ENCODE measurements around the gene VEPH1.

The VEPH1 gene

GRCh38 chr3:157387708-157388435 lies 115.3 kb downstream of the VEPH1 start:
- no peaks in the 10 kb centered on the region for H3K36me3 ChIP-seq (ENCODE audit: control insufficient read depth, insufficient read depth, low read length)
- no peaks in the 10 kb centered on the region for H3K27me3 ChIP-seq (ENCODE audit: control insufficient read depth, insufficient read depth, low read length)
- no peak overlapping the region for H3K4me3 ChIP-seq (ENCODE audit: low read depth, low read length)
- H3K4me1 ChIP-seq (ENCODE audit: control insufficient read depth, insufficient read depth, low read length): no peaks in the 10 kb centered on the region
- H3K27ac ChIP-seq (ENCODE audit: low read depth, low read length): no peak overlapping the region
- H3K9me3 ChIP-seq (ENCODE audit: control insufficient read depth, insufficient read depth, low read depth, low read length): no peaks in the 10 kb centered on the region
- H3K9ac ChIP-seq (ENCODE audit: low read length): no peak overlapping the region

- no peaks in the 10 kb centered on the region for H3K36me3 ChIP-seq (ENCODE audit: control insufficient read depth, insufficient read depth, low read length)
- no peak overlapping the region for H3K4me3 ChIP-seq (ENCODE audit: low read depth, low read length)
- H3K27me3 ChIP-seq (ENCODE audit: control insufficient read depth, insufficient read depth, low read length): no peaks in the 10 kb centered on the region
These were observed 118.7 kb downstream of the VEPH1 start for GRCh38 chr3:157384491-157384890.

GRCh38 chr3:157384031-157384430 lies 119.2 kb downstream of the VEPH1 start:
- no peaks in the 10 kb centered on the region for H3K9me3 ChIP-seq (ENCODE audit: control insufficient read depth, insufficient read depth, low read depth, low read length)
- H3K36me3 ChIP-seq (ENCODE audit: control insufficient read depth, insufficient read depth, low read length): no peaks in the 10 kb centered on the region
- no peaks in the 10 kb centered on the region for H3K27me3 ChIP-seq (ENCODE audit: control insufficient read depth, insufficient read depth, low read length)
- H3K4me1 ChIP-seq (ENCODE audit: control insufficient read depth, insufficient read depth, low read length): no peaks in the 10 kb centered on the region
- H3K9ac ChIP-seq (ENCODE audit: low read length): no peak overlapping the region
- H3K27ac ChIP-seq (ENCODE audit: low read depth, low read length): no peak overlapping the region
- H3K4me3 ChIP-seq (ENCODE audit: low read depth, low read length): no peak overlapping the region

More at GRCh38 chr3:157384491-157384890, 118.7 kb downstream of the VEPH1 start:
- H3K27ac ChIP-seq (ENCODE audit: low read depth, low read length): no peak overlapping the region
- no peaks in the 10 kb centered on the region for H3K9me3 ChIP-seq (ENCODE audit: control insufficient read depth, insufficient read depth, low read depth, low read length)
- H3K4me1 ChIP-seq (ENCODE audit: control insufficient read depth, insufficient read depth, low read length): no peaks in the 10 kb centered on the region
- H3K9ac ChIP-seq (ENCODE audit: low read length): no peak overlapping the region

DNA sequence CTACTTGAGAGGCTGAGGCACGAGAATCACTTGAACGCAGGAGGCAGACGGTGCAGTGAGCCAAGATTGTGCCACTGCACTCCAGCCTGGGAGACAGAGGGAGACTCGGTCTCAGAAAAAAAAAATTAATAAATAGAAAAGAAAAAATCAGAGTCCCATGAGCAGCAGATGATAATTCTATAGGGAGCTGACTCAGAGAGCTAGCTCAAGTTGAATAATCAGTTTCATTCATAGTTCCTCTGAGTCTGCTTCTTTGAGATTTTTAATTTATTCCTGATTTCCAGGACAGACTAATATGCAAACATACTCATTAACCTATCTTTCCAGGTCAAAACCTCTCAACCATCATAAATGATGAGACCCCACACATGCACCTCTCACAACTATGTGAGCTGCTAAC lies 121.6 kb downstream of the VEPH1 start:
- Histone ChIP-seq H3K4me3 (ENCODE audit: low read depth, low read length) (no peak overlapping the region), H3K9ac (ENCODE audit: low read length) (no peak overlapping the region), H3K36me3 (ENCODE audit: control insufficient read depth, insufficient read depth, low read length) (no peaks in the 10 kb centered on the region)

DNA sequence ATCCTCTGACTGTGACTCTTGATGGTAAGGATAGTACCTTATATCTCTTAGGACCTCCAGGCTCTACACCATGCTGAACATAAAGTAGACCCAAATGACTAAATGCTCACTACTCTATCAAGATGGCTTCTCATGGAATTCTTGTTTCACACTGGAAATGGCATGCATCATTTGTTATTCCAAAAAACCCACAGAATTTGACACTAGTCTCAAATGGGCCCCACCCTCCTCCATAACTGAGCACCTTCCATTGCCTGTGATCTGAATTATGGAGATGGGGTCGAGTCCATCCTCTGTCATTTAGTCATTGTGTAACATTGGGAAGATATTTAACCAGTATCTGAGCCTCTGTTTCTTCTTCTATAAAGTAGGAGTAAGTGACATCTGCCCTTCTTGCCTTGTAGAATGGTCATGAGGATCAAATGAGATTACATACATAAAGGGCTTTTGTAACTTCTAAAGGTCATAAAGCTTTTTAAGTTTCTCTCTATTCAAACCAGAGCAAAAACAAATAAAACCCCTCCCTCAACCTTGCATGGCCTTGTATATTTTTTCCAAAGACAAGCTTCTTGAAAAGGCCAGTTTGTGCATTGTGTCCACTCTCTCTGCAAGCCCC lies 123.6 kb downstream of the VEPH1 start:
- H3K27me3 ChIP-seq (ENCODE audit: control insufficient read depth, insufficient read depth, low read length): no peaks in the 10 kb centered on the region

More for the DNA sequence above, 121.6 kb downstream of the VEPH1 start:
- Histone ChIP-seq H3K27ac (ENCODE audit: low read depth, low read length) (no peak overlapping the region), H3K4me1 (ENCODE audit: control insufficient read depth, insufficient read depth, low read length) (no peaks in the 10 kb centered on the region), H3K9me3 (ENCODE audit: control insufficient read depth, insufficient read depth, low read depth, low read length) (no peaks in the 10 kb centered on the region), H3K27me3 (ENCODE audit: control insufficient read depth, insufficient read depth, low read length) (no peaks in the 10 kb centered on the region)

DNA sequence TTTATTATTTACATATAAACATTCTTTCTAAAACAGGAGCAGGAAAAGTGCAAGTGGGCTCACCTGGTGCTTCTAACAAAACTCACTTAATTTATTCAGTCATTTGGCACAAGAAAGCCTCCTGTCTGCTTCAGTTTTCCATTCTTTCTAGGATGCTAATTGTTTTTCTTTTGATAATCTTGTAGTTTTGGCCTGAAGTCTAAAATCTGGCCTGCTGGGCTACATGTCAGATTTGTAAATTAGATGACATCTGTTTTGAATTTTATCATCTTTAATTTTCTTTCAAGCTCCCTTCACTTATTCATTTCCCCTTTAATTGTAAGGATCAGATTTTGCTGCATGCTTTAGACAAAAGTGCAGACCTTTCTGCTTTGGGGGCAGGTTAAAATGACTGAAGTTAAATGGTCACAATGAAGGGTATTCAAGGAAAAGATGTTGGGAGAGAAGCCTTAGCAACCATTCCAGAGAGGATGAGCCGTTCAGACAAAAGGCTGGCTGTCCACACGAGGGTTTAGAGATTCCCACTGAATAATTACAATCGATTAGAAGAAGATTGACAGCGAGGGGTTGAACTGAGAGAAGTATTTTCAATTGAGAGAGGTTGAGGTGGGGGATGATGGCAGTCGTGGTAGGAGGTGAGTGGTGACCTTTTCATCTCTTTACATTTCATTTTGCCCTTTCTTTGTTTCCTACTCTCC lies 126.5 kb downstream of the VEPH1 start:
- H3K36me3 ChIP-seq (ENCODE audit: control insufficient read depth, insufficient read depth, low read length): no peaks in the 10 kb centered on the region
- H3K9me3 ChIP-seq (ENCODE audit: control insufficient read depth, insufficient read depth, low read depth, low read length): no peaks in the 10 kb centered on the region
- no peaks in the 10 kb centered on the region for H3K27me3 ChIP-seq (ENCODE audit: control insufficient read depth, insufficient read depth, low read length)
- H3K4me1 ChIP-seq (ENCODE audit: control insufficient read depth, insufficient read depth, low read length): no peaks in the 10 kb centered on the region
- H3K9ac ChIP-seq (ENCODE audit: low read length): no peak overlapping the region
- no peak overlapping the region for H3K27ac ChIP-seq (ENCODE audit: low read depth, low read length)
- H3K4me3 ChIP-seq (ENCODE audit: low read depth, low read length): no peak overlapping the region

More for the DNA sequence above, 123.6 kb downstream of the VEPH1 start:
- no peak overlapping the region for H3K27ac ChIP-seq (ENCODE audit: low read depth, low read length)
- H3K36me3 ChIP-seq (ENCODE audit: control insufficient read depth, insufficient read depth, low read length): no peaks in the 10 kb centered on the region
- no peak overlapping the region for H3K4me3 ChIP-seq (ENCODE audit: low read depth, low read length)
- no peaks in the 10 kb centered on the region for H3K9me3 ChIP-seq (ENCODE audit: control insufficient read depth, insufficient read depth, low read depth, low read length)
- no peak overlapping the region for H3K9ac ChIP-seq (ENCODE audit: low read length)
- H3K4me1 ChIP-seq (ENCODE audit: control insufficient read depth, insufficient read depth, low read length): no peaks in the 10 kb centered on the region

DNA sequence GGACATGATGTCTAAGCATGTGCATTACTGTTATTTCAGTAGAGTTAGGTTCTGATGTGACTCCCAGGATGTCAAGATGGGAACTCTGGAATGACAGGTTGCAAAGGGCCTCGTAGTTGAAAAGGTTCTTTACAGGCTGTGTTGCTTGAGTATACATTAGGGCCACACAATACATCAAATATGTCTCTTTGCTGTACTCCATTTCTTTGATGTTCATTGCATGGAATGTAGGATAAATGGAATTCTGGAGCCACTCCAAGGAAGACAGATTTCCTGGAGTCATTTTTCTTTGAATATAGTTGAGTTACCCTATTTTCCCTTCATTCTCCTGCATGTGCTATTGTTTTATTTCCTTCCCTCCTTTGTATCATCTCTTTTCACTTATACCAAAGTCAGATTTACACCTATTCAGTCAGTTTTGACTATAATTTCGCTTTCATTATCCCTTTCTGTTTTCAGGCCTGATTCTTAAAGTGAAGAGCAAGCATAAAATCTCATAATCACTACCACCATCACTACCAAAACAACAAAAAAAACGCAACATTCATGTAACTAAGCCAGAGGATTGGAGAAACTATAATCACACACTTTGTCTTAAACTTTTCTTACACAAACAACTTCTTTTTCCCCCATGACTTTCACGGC lies 127.8 kb downstream of the VEPH1 start:
- Histone ChIP-seq H3K27me3 (ENCODE audit: control insufficient read depth, insufficient read depth, low read length) (no peaks in the 10 kb centered on the region), H3K9ac (ENCODE audit: low read length) (no peak overlapping the region), H3K4me3 (ENCODE audit: low read depth, low read length) (no peak overlapping the region), H3K27ac (ENCODE audit: low read depth, low read length) (no peak overlapping the region), H3K36me3 (ENCODE audit: control insufficient read depth, insufficient read depth, low read length) (no peaks in the 10 kb centered on the region), H3K4me1 (ENCODE audit: control insufficient read depth, insufficient read depth, low read length) (no peaks in the 10 kb centered on the region), H3K9me3 (ENCODE audit: control insufficient read depth, insufficient read depth, low read depth, low read length) (no peaks in the 10 kb centered on the region)

DNA sequence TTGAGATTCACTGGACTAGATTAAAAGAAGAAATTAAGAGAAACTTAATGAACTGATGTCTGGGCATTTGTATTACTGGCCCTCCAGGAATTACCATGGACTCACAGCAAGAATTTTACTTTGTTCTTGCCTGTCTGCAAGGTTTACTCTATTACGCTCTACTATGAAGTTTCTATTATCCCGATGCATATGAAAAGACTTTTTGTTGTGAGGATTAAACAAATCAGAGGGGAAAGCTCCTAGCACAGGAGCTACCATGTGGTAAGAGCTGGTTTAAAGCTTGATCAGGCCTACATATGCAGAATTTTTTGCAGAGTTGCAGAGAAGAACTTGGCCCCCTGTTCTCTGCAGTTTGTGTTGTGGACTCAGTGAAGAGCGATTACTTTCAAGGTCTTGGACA lies 128.3 kb downstream of the VEPH1 start:
- H3K4me1 ChIP-seq (ENCODE audit: control insufficient read depth, insufficient read depth, low read length): no peaks in the 10 kb centered on the region; the same call in 1 of the 2 replicates
- no peaks in the 10 kb centered on the region for H3K36me3 ChIP-seq (ENCODE audit: control insufficient read depth, insufficient read depth, low read length)
- no peak overlapping the region for H3K9ac ChIP-seq (ENCODE audit: low read length)
- H3K9me3 ChIP-seq (ENCODE audit: control insufficient read depth, insufficient read depth, low read depth, low read length): no peaks in the 10 kb centered on the region
- H3K27me3 ChIP-seq (ENCODE audit: control insufficient read depth, insufficient read depth, low read length): no peaks in the 10 kb centered on the region
- H3K27ac ChIP-seq (ENCODE audit: low read depth, low read length): no peak overlapping the region
- no peak overlapping the region for H3K4me3 ChIP-seq (ENCODE audit: low read depth, low read length)

GRCh38 chr3:157373783-157374182 lies 129.4 kb downstream of the VEPH1 start:
- Histone ChIP-seq H3K9ac (ENCODE audit: low read length) (no peak overlapping the region), H3K27ac (ENCODE audit: low read depth, low read length) (no peak overlapping the region), H3K4me3 (ENCODE audit: low read depth, low read length) (no peak overlapping the region), H3K27me3 (ENCODE audit: control insufficient read depth, insufficient read depth, low read length) (no peaks in the 10 kb centered on the region), H3K36me3 (ENCODE audit: control insufficient read depth, insufficient read depth, low read length) (no peaks in the 10 kb centered on the region), H3K9me3 (ENCODE audit: control insufficient read depth, insufficient read depth, low read depth, low read length) (no peaks in the 10 kb centered on the region), H3K4me1 (ENCODE audit: control insufficient read depth, insufficient read depth, low read length) (no peaks in the 10 kb centered on the region; the same call in 1 of the 2 replicates)

GRCh38 chr3:157370867-157371266 lies 132.3 kb downstream of the VEPH1 start:
- Histone ChIP-seq H3K27ac (ENCODE audit: low read depth, low read length) (no peak overlapping the region), H3K4me1 (ENCODE audit: control insufficient read depth, insufficient read depth, low read length) (no peaks in the 10 kb centered on the region; the same call in 1 of the 2 replicates), H3K27me3 (ENCODE audit: control insufficient read depth, insufficient read depth, low read length) (no peaks in the 10 kb centered on the region), H3K36me3 (ENCODE audit: control insufficient read depth, insufficient read depth, low read length) (no peaks in the 10 kb centered on the region), H3K4me3 (ENCODE audit: low read depth, low read length) (no peak overlapping the region), H3K9me3 (ENCODE audit: control insufficient read depth, insufficient read depth, low read depth, low read length) (no peaks in the 10 kb centered on the region), H3K9ac (ENCODE audit: low read length) (no peak overlapping the region)
